AG09309 (cell line): ENCODE results near the gene MAPK1.
A peak's percentile ranks its signal among the peaks of the same experiment; 100 is the strongest.
"Not testable (repeated sequence)": the region's sequence is repeated elsewhere in the genome, so short reads cannot be mapped to it uniquely, and the experiment has no call there.

Source experiments
- DNase-seq: peaks from one replicate; pipeline ENCODE4 v3.0.0-alpha.2; 2010; ENCODE audit warnings: low read depth
- H3K4me3 ChIP-seq: 2 replicates; pipeline ENCODE4 v1.5.1; 2011; ENCODE audit warnings: mild to moderate bottlenecking, low read depth, low read length, moderate library complexity; ENCODE audit not compliant: control insufficient read depth
- CTCF ChIP-seq: IDR thresholded peaks from 2 replicates; pipeline ENCODE4 v1.5.1; 2011; ENCODE audit warnings: mild to moderate bottlenecking, low read depth, low read length, inconsistent platforms; ENCODE audit not compliant: insufficient read depth, control insufficient read depth; ENCODE audit errors: missing control alignments

The MAPK1 gene

GRCh38 chr22:21819183-21819770 is 48.2 kb downstream of the MAPK1 start:
- TF ChIP-seq CTCF = no peak
- no peak for DNase-seq
- no peak overlapping the region for H3K4me3 ChIP-seq

- no peak for DNase-seq
- no peak for TF ChIP-seq CTCF
- H3K4me3 ChIP-seq = no peak overlapping the region
These were observed 48.8 kb downstream of the MAPK1 start for GRCh38 chr22:21818487-21819182.

GRCh38 chr22:21817497-21817853 is 50.0 kb downstream of the MAPK1 start:
- not testable (repeated sequence) for DNase-seq, H3K4me3 ChIP-seq

GRCh38 chr22:21816787-21817496 is 50.5 kb downstream of the MAPK1 start:
- no peak for TF ChIP-seq CTCF
- no peak overlapping the region for H3K4me3 ChIP-seq
- peak; percentile 76 for DNase-seq

GRCh38 chr22:21816472-21816786 is 51.0 kb downstream of the MAPK1 start:
- no peak for DNase-seq
- no peak overlapping the region for H3K4me3 ChIP-seq
- TF ChIP-seq CTCF = no peak

- TF ChIP-seq CTCF = no peak
- H3K4me3 ChIP-seq = no peak overlapping the region
- no peak for DNase-seq
These were observed 51.5 kb downstream of the MAPK1 start for GRCh38 chr22:21815958-21816357.

GRCh38 chr22:21815357-21815756 is 52.1 kb downstream of the MAPK1 start:
- no peak overlapping the region for H3K4me3 ChIP-seq
- no peak for DNase-seq
- TF ChIP-seq CTCF = no peak
